ENCODE data around the gene PAK6.

PAK6 gene

GRCh38 chr15:40316931-40317330, 78.1 kb downstream of the PAK6 start:
- no peak for TF ChIP-seq CTCF (IDR thresholded peaks at IDR 0.05; ENCODE audit: borderline replicate concordance, control extremely low read depth, extremely low read depth, insufficient read depth, missing control alignments)
- DNase-seq (ENCODE audit: low spot score) = no peak
- in situ Hi-C loops (cut with MboI; ENCODE audit: low sequenced_read_pairs, unreplicated experiment) = no loop called here

GRCh38 chr15:40317580-40317979, 78.7 kb downstream of the PAK6 start:
- in situ Hi-C loops (cut with MboI; ENCODE audit: low sequenced_read_pairs, unreplicated experiment) = no loop called here
- no peak for TF ChIP-seq CTCF (IDR thresholded peaks at IDR 0.05; ENCODE audit: borderline replicate concordance, control extremely low read depth, extremely low read depth, insufficient read depth, missing control alignments)
- DNase-seq (ENCODE audit: low spot score) = no peak

- in situ Hi-C loops (cut with MboI; ENCODE audit: low sequenced_read_pairs, unreplicated experiment) = no loop called here
- no peak for TF ChIP-seq CTCF (IDR thresholded peaks at IDR 0.05; ENCODE audit: borderline replicate concordance, control extremely low read depth, extremely low read depth, insufficient read depth, missing control alignments)
- DNase-seq (ENCODE audit: low spot score) = no peak
These were observed 81.5 kb downstream of the PAK6 start for GRCh38 chr15:40320409-40320808.

GRCh38 chr15:40320931-40321371, 82.1 kb downstream of the PAK6 start:
- peak; percentile 82 for TF ChIP-seq CTCF (IDR thresholded peaks at IDR 0.05; ENCODE audit: borderline replicate concordance, control extremely low read depth, extremely low read depth, insufficient read depth, missing control alignments)
- DNase-seq (ENCODE audit: low spot score) = peak; percentile 76
- in situ Hi-C loops (cut with MboI; ENCODE audit: low sequenced_read_pairs, unreplicated experiment) = no loop called here

GRCh38 chr15:40322531-40323238, 83.8 kb downstream of the PAK6 start:
- no peak for TF ChIP-seq CTCF (IDR thresholded peaks at IDR 0.05; ENCODE audit: borderline replicate concordance, control extremely low read depth, extremely low read depth, insufficient read depth, missing control alignments)
- DNase-seq (ENCODE audit: low spot score) = no peak
- in situ Hi-C loops (cut with MboI; ENCODE audit: low sequenced_read_pairs, unreplicated experiment) = no loop called here

GRCh38 chr15:40323239-40323952, 84.5 kb downstream of the PAK6 start, which contains the start of gene INAFM2:
TSS of gene INAFM2 (plus strand) at chr15:40323692. CDS start at chr15:40324056, 364 bp downstream.
- in situ Hi-C loops (cut with MboI; ENCODE audit: low sequenced_read_pairs, unreplicated experiment) = no loop called here
- DNase-seq (ENCODE audit: low spot score) = peak; percentile 98
- TF ChIP-seq CTCF (IDR thresholded peaks at IDR 0.05; ENCODE audit: borderline replicate concordance, control extremely low read depth, extremely low read depth, insufficient read depth, missing control alignments) = peak; percentile 40
